ENCODE data around the gene HYAL3.

- TF ChIP-seq POLR2A (IDR thresholded peaks at IDR 0.05; ENCODE audit: low read length) (peak; percentile 97), GATA1 (IDR thresholded peaks at IDR 0.05; ENCODE audit: low read depth, low read length) (no peak)
Measured at GRCh38 chr3:50337175-50337861, 38.1 kb upstream of the HYAL3 start.

Measured in erythroblast (primary cell).